GM18520 (cell line): ENCODE results near the gene DEFB123.
"Not testable (repeated sequence)": the region's sequence is repeated elsewhere in the genome, so short reads cannot be mapped to it uniquely, and the experiment has no call there.

Source experiments
- ATAC-seq: cut with Tn5 transposase; IDR thresholded peaks from one replicate; pipeline ENCODE4 v1.9.1; 2021; ENCODE audit not compliant: unreplicated experiment

Gene DEFB123, protein sequence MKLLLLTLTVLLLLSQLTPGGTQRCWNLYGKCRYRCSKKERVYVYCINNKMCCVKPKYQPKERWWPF

DNA sequence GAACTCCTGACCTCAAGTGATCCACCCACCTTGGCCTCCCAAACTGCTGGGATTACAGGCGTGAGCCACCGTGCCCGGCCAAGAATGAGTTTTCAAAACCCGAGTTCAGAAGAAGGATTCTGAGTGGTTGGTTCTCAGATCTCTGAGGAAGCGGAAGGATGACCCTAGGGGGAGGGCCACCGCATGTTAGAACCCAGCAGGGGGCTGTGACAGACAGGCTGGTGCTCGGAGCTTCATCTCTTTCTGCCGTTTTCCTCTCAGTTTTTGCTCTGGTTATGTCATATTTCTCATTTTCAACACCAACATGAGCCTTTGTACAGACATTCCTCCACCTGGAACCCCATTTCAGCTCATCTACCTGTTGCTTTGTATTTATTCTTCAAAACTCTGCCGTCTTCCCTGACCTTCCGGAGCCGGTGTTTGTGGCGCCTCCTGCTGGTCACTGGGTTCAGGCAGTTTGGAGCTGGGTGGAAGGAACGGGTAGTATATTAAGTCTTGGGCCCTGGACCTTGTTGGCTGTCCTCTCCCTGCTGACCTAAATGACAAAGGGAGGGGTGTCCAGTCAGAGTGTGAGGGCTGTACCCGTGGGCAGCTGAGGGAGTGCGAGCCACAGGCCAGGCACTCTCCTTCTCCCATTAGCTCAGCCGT, at the start of gene DEFB123:
Gene DEFB123 (plus strand): TSS at position 621 of the 648 bp plus-strand sequence. CDS start 67 bp downstream, outside the sequence.
- ATAC-seq: no peak

DNA sequence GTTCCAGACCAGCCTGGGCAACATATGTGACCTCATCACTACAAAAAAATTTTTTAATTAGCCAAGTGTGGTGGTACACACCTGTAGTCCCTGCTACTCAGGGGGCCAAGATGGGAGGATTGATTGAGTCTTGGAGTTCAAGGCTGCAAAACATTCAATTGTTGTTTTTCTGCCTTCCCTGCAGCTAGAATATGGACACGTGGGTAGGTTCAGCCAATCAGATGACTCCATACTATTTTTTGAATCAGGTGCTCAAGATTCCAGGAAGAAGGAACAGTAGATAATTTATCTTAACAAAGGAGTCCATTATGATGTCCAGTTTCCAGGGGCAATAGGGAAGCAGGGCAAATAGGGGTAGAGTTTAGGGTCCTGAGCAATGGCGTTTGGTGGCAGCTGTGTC, 47.6 kb upstream of the DEFB123 start:
- no peak for ATAC-seq

DNA sequence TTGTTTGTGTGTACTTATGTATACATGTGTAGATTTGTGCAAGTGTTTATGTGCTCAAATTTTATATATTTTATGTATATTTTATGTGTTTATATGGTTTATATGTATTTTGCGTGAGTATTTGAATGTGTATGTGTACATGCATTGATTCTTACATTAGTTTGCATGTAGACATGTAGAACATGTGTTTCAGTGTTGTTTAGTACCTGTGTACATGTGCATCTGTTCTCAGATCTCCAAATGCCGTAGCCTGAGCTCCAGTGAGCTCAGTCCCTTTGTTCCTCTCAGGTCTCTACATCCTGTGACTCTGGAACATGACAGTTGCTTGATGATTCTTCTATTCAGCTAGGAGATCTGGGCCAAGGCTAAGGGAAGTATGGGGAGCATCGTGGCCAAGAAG, 45.5 kb upstream of the DEFB123 start:
- no peak for ATAC-seq

DNA sequence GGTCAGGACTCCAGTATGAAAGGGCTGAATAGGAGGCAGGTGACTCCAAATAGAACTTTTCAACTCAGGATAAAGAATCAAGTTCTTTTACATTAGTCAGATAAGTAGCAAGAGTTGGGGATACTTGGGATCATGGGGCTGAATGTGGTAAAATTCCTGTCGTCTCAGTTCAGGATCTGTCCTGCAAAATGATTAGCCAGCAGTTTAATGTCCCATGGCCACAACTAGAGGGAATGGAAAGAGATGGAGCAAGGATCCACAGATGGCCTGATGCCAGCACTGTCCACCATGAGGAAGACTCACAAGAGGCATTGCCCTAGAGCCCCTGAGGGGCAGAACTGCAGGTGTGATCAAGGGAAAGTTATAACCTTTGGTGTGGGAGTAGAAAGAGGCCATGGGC, 36.5 kb upstream of the DEFB123 start:
- no peak for ATAC-seq

DNA sequence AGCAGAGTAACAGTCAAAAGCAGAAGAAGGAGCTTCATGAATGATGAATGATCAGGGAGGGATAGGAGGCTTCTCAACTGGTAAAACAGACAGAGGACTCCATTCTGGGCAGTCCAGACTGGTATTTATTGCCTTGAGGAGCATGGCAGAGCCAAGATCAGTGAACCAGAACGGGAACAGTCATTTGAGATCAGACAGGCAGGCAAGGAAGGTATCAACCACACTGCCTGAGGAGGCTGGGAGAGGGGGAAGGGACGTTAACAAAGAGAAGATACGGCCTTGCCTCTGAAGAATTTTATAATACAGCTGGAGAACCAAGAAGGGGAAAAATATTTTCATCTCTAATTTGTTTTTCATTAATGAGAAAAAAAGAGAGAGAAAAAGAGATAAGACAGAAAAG, 34.3 kb upstream of the DEFB123 start, which contains the start of gene DEFB121:
Gene DEFB121 (minus strand): TSS at position 101 of the 400 bp plus-strand sequence. CDS start 63 bp downstream, at position 38.
- no peak for ATAC-seq

DNA sequence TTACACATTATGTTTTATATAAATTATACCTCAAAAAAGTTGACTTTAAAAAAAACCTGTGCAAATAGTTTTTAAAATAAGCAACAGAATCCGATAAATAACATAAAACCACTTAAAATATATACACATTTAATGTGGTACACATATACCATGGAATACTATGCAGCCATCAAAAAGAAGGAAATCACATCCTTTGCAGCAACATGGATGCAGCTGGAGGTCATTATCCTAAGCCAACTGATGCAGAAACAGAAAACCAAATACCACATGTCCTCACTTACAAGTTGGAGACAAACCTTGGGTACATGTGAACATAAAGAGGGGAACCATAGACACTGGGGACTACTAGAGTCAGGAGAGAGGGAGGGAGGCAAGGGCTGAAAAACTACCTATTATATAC, 30.4 kb upstream of the DEFB123 start:
- no peak for ATAC-seq

DNA sequence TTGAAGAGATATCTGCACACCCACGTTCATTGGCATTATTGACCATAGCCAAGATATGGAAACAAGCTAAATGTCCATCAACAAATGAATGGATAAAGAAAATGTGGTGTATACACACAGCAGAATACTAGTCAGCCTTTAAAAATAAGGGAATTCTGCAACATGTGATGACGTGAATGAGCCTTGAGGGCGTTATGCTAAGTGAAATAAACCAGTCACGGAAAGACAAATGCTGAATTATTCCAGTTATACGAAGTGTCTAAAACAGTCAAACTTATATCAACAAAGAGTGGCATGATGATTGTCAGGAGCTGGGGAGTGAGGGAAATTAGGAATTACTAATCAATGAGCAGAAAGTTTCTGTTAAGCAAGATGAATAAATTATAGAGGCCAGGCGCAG, 26.1 kb upstream of the DEFB123 start:
- ATAC-seq: no peak

DNA sequence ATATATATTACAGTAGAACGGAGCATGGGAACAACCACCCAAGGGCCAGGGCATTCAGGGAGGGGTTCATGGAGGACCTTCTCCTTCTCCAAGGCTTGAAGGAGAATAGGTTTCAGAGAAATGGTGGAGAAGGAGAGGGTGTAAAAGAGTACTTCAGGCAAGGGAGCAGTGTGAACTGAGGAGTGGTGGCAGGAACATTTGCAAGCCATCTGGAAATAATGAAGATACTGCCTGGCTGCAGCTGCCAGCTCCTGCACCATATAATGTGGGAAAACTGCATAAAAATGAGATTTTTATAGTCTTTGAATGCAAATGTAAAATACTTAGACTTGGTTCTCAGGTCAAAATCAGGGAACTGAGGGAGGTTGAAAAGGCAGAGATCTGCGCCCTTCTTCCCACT, 24.8 kb upstream of the DEFB123 start:
- no peak for ATAC-seq

DNA sequence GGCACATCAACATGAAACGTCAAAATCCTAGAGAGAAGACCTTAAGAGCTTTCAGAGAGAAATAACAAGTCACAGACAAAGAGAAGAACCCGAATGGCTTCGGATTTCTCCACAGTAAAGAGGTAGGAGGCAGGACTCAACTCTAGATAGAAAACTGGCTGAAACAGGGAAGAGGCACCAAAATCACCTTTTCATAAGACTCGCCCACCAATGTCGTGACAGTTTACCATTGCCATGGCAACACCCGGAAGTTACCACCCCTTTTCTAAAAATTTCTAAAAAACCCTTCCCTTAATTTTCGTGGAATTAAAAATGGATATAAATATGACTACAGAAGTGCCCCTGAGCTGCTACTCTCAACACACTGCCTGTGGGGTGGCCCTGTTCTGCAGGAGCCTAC, 22.1 kb upstream of the DEFB123 start:
- ATAC-seq: no peak

DNA sequence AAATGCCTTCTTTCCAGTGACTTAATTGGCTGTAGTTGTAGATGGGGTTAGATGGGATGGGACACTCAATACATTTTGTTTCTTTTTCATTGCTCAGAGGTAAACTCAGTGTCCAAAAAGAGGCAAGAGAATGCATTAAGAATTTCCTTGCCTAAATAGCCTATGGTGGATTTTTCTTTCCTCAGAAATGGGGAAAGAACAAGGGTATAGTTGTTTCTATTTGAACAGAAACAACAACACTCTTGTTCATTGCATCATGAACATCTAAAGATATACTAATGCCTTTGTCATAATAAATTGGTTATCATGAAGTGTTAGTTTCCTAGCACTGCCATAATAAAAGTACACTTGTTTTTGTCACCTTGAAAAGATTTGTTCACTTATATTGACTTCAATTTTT, 14.6 kb upstream of the DEFB123 start:
- ATAC-seq: no peak

DNA sequence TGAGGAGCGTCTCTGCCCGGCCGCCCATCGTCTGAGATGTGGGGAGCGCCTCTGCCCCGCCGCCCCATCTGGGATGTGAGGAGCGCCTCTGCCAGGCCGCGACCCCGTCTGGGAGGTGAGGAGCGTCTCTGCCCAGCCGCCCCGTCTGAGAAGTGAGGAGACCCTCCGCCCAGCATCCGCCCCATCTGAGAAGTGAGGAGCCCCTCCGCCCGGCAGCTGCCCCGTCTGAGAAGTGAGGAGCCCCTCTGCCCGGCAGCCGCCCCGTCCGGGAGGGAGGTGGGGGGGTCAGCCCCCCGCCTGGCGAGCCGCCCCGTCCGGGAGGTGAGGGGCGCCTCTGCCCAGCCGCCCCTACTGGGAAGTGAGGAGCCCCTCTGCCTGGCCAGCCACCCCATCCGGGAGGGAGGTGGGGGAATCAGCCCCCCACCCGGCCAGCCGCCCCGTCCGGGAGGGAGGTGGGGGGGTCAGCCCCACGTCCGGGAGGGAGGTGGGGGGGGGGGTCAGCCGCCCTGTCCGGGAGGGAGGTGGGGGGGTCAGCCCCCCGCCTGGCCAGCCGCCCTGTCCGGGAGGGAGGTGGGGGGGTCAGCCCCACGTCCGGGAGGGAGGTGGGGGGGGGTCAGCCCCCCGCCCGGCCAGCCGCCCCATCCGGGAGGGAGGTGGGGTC, 13.4 kb upstream of the DEFB123 start:
- ATAC-seq: not testable (repeated sequence)

DNA sequence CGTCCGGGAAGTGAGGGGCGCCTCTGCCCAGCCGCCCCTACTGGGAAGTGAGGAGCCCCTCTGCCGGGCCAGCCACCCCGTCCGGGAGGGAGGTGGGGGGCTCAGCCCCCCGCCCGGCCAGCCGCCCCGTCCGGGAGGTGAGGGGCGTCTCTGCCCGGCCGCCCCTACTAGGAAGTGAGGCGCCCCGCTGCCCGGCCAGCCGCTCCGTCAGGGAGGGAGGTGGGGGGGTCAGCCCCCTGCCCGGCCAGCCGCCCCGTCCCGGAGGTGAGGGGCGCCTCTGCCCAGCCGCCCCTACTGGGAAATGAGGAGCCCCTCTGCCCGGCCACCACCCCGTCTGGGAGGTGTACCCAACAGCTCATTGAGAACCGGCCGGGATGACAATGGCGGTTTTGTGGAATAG, 12.9 kb upstream of the DEFB123 start:
- ATAC-seq: not testable (repeated sequence)

DNA sequence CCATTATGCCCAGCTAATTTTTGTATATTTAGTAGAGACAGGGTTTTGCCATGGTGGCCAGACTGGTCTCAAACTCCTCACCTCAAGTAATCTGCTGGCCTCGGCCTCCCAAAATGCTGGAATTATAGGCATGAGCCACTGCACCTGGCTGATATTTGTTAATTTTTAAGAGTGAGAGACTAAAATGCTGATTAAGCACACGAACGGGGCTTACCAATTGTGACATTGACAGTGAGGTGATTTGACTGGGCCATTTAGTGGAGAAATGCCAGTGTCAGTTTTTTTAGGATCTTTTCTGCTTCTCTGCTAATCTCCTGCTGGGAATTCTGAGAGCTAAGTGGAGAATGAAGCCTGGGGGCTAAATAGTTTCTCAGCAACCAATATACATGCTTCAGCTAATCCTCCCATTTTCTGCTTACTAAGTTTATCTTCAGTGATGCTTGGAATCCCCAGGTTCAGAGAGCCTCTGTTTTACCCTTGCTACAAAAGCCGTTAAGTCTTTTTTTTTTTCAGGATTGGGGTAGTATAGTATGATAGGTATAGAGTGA, 9.8 kb upstream of the DEFB123 start:
- ATAC-seq: no peak

DNA sequence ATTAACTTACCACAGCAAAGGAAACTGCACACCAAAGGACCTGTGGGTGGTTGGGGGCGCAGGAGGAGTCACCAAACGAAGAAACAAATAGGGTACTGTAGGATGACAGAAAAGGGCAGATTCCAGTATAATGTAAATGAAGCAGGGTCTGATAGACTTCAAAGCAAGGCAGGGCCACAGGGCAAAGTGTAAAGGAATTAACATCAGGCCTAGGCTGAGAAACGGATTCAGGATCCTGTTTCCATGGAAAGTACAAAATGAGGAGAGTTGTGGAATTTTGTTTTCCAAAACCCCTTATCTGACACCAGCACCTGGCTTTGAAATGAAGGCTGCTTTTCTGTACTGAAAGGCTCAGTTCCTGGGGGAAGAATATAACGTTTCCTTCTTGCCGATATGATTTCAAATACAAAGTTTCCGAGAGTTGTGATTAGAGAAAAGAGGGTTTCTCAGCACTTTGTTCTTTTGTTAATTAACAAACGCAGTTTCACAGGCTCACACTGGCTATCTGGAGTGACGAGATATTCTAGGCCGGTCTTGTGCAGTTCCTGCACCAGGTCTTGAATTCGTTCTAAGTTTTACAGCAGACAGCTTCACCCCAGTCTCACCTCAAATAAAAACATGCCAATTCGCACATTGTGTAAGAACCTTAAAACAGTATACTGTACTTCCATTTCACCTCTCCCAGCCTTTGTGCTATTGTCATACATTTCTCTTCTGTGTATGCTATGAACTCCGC, 5.8 kb downstream of the DEFB123 start:
- no peak for ATAC-seq

DNA sequence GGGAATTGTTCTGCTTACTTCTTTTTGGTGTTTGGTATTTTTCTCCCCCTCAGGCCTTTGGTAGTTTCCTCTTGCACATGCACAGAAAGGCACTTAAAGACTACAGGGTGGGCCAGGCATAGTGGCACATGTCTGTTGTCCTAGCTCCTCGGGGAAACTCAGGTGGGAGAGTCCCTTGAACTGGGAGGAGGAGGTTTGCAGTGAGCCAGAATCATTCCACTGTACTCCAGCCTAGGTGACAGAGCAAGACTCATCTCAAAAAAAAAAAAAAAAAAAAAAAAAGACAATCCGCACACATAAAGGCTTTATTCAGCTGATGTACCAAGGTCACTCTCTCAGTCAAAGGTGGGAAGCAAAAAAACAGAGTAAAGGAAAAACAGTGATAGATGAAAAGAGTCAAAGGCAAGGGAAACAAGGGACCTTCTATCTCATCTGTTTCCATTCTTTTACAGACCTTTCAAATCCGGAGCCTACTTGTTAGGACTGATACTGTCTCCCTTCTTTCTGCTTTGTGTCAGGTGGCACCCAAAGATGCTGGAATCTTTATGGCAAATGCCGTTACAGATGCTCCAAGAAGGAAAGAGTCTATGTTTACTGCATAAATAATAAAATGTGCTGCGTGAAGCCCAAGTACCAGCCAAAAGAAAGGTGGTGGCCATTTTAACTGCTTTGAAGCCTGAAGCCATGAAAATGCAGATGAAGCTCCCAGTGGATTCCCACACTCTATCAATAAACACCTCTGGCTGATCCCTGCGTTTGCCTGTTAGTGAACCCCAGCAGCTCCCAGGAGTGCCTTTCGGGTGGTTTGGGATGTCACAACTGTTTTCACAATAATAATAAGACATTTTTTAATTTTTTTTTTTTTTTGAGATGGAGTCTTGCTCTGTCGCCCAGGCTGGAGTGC, 9.3 kb downstream of the DEFB123 start:
- ATAC-seq: no peak

DNA sequence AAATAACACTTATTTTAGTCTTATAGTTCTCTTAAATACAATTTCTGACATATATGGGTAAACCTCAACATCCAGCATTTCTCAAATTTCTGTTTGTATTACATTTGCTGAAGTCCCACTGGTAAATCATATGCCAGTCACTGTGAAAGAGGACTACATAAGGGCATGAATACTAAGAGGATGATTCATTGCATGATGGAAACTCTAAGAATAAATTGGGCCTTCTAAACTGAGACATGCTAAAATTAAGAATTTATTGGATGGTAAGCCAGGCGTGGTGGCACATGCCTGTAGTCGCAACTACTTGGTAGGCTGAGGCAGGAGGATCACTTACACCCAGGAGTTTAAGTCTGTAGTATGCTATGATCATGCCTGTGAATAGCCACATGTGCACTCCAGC, 12.1 kb downstream of the DEFB123 start:
- no peak for ATAC-seq

DNA sequence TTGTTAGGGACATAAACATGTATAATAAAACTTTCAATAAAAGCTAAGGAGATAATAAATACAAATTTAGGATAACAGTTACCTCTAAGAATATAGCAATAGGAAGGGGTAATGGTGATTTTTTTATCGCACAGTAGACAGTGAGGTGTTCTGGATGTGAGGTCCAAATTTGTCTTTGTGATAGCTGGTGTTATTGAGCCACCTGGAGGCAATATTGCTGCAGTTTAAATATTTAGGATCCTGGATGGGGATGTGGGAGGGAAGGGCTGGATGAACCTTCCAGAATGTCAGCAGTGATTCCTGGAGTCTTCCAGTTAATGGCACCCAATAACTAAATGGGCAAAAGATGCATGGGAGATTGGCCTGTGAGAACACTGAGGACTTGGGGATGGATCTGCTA, 13.9 kb downstream of the DEFB123 start:
- ATAC-seq: no peak

DNA sequence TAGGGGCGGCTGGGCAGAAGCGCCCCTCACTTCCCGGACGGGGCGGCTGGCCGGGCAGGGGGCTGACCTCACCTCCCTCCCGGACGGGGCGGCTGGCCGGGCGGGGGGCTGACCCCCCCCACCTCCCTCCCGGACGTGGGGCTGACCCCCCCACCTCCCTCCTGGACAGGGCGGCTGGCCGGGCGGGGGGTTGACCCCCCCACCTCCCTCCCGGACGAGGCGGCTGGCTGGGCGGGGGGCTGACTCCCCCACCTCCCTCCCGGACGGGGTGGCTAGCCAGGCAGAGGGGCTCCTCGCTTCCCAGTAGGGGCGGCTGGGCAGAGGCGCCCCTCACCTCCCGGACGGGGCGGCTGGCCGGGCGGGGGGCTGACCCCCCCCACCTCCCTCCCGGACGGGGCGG, 30.5 kb downstream of the DEFB123 start:
- ATAC-seq: not testable (repeated sequence)

DNA sequence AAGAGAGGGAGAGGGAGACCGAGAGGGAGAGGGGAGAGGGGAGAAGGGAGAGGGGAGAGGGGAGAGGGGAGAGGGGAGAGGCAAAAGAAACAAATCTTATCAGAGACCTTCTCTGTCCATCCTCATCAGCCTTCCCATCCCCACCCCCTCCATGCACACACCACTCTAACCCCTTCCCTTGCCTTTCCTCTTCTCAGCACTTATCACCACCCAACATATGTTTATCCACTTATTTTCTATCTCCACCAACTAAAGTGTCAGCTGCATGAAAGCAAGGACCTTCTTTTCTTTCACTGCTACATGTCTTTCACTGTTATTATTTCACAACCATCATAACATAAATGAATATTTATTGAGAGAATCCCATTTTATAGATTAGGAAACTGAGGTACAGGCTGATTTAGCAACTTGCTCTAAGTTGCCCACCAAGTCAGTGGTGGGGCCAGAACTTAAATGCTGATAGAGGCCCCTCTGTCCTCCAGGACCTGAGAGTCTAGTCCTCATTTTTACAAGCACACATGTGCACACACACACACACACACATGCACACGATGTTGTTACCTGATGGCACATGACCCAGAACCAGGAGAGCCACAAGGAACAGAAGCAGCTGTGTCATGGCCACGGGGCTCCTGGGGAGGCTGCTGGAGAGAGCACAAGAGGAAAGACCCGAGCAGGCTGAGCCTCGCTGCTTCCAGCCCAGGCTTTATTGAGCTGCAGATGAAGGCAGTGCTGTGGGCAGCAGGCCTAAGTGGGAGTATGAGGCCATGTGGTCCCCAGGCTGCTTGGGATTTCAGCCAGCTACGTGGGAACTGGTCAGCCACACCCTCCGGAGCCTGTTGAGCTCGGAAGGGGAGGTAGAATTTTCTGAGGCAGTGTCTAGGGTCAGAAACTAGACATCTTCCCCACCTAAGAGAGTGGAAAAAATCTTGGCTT, 32.2 kb downstream of the DEFB123 start:
- ATAC-seq: no peak
